AML-193 (cell line): ENCODE results near the gene PFKM.

Experiments
- DNase-seq, 2 experiments: peaks; one replicate each; lab custom pipeline; 2025; lab: John Stamatoyannopoulos, UW

PFKM gene

GRCh38 chr12:48187916-48188695 lies 68.9 kb downstream of the PFKM start:
- DNase-seq: no peak

- peak; percentile 39 to 47 for DNase-seq
Observed at GRCh38 chr12:48189331-48190125, 70.4 kb downstream of the PFKM start.

GRCh38 chr12:48191096-48191495 lies 71.9 kb downstream of the PFKM start:
- no peak for DNase-seq

- no peak for DNase-seq
Observed at GRCh38 chr12:48192861-48193260, 73.7 kb downstream of the PFKM start.

- DNase-seq: no peak
Observed at GRCh38 chr12:48193623-48194022, 74.5 kb downstream of the PFKM start.

GRCh38 chr12:48194799-48195201 lies 75.6 kb downstream of the PFKM start:
- DNase-seq: no peak
